ENCODE results near the gene FGFR4. TPM values are rescaled to one million over a fixed set of nuclear protein-coding genes. Genes with fewer than 3 reads are reported as not detected.

The FGFR4 gene
- total RNA-seq, 2 donors from 2014 or later: 1.6 to 2.8 TPM

- Histone ChIP-seq H3K27ac (no peak overlapping the region), H3K4me1 (ENCODE audit: control insufficient read depth in 1 of 2, low read depth in 2 of 2) (no peaks in the 10 kb centered on the region), H3K36me3 (no peaks in the 10 kb centered on the region), H3K27me3 (replicated peaks; ENCODE audit: insufficient read depth) (no peaks in the 10 kb centered on the region), H3K9me3 (no peaks in the 10 kb centered on the region), H3K4me3 (no peak overlapping the region)
- ATAC-seq (ENCODE audit: insufficient number of reproducible peaks, low FRiP score, low read depth): no peak
- TF ChIP-seq, protein P1, sequence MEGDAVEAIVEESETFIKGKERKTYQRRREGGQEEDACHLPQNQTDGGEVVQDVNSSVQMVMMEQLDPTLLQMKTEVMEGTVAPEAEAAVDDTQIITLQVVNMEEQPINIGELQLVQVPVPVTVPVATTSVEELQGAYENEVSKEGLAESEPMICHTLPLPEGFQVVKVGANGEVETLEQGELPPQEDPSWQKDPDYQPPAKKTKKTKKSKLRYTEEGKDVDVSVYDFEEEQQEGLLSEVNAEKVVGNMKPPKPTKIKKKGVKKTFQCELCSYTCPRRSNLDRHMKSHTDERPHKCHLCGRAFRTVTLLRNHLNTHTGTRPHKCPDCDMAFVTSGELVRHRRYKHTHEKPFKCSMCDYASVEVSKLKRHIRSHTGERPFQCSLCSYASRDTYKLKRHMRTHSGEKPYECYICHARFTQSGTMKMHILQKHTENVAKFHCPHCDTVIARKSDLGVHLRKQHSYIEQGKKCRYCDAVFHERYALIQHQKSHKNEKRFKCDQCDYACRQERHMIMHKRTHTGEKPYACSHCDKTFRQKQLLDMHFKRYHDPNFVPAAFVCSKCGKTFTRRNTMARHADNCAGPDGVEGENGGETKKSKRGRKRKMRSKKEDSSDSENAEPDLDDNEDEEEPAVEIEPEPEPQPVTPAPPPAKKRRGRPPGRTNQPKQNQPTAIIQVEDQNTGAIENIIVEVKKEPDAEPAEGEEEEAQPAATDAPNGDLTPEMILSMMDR (IDR thresholded peaks at IDR 0.05): no peak
- no peak for DNase-seq (ENCODE audit: low spot score)
These were observed 6.5 kb downstream of the FGFR4 start for GRCh38 chr5:177093082-177093712.

DNA sequence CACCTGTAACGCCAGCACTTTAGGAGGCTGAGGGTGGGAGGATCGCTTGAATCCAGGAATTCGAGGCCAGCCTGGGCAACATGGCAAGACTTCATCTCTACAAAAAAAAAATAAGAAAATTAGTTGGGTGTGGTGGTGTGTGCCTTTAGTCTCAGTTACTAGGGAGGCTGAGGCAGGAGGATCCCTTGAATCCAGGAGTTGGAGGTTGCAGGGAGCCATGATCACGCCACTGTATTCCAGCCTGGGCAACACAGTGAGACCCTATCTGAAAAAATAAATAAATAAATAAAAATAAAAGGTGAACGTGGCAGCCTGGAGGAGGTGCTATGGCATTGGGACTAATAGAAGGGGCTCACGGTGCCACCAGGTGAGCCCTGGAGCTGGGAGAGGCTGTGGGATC, 7.1 kb downstream of the FGFR4 start:
- ATAC-seq (ENCODE audit: insufficient number of reproducible peaks, low FRiP score, low read depth) (no peak), DNase-seq (ENCODE audit: low spot score) (no peak)
- Histone ChIP-seq H3K36me3 (no peaks in the 10 kb centered on the region), H3K27me3 (replicated peaks; ENCODE audit: insufficient read depth) (no peaks in the 10 kb centered on the region), H3K9me3 (no peaks in the 10 kb centered on the region), H3K4me3 (no peak overlapping the region), H3K27ac (no peak overlapping the region), H3K4me1 (ENCODE audit: control insufficient read depth in 1 of 2, low read depth in 2 of 2) (no peaks in the 10 kb centered on the region)
- TF ChIP-seq, protein P1 (IDR thresholded peaks at IDR 0.05): no peak

- Histone ChIP-seq H3K4me3 (no peak overlapping the region), H3K4me1 (ENCODE audit: control insufficient read depth in 1 of 2, low read depth in 2 of 2) (no peaks in the 10 kb centered on the region), H3K9me3 (no peaks in the 10 kb centered on the region), H3K36me3 (no peaks in the 10 kb centered on the region), H3K27ac (no peak overlapping the region), H3K27me3 (replicated peaks; ENCODE audit: insufficient read depth) (no peaks in the 10 kb centered on the region)
- TF ChIP-seq, protein P1 (IDR thresholded peaks at IDR 0.05): no peak
- DNase-seq (ENCODE audit: low spot score): no peak
- no peak for ATAC-seq (ENCODE audit: insufficient number of reproducible peaks, low FRiP score, low read depth)
These were observed 7.7 kb downstream of the FGFR4 start for GRCh38 chr5:177094224-177095087.

- H3K27ac ChIP-seq: no peak overlapping the region
- H3K4me3 ChIP-seq: no peak overlapping the region
- TF ChIP-seq, protein P1 (IDR thresholded peaks at IDR 0.05): no peak
- H3K36me3 ChIP-seq: no peaks in the 10 kb centered on the region
- DNase-seq (ENCODE audit: low spot score) (no peak), ATAC-seq (ENCODE audit: insufficient number of reproducible peaks, low FRiP score, low read depth) (no peak)
- H3K9me3 ChIP-seq: no peaks in the 10 kb centered on the region
- H3K4me1 ChIP-seq (ENCODE audit: control insufficient read depth in 1 of 2, low read depth in 2 of 2): no peaks in the 10 kb centered on the region
- no peaks in the 10 kb centered on the region for H3K27me3 ChIP-seq (replicated peaks; ENCODE audit: insufficient read depth)
These were observed 8.5 kb downstream of the FGFR4 start for GRCh38 chr5:177095088-177095669.
